GM21786 (cell line): ENCODE data around the gene FBXW5.

ENCODE experiments used
- ATAC-seq: cut with Tn5 transposase; IDR thresholded peaks from one replicate; pipeline ENCODE4 v1.9.1; 2021; ENCODE audit not compliant: unreplicated experiment

Gene FBXW5, protein sequence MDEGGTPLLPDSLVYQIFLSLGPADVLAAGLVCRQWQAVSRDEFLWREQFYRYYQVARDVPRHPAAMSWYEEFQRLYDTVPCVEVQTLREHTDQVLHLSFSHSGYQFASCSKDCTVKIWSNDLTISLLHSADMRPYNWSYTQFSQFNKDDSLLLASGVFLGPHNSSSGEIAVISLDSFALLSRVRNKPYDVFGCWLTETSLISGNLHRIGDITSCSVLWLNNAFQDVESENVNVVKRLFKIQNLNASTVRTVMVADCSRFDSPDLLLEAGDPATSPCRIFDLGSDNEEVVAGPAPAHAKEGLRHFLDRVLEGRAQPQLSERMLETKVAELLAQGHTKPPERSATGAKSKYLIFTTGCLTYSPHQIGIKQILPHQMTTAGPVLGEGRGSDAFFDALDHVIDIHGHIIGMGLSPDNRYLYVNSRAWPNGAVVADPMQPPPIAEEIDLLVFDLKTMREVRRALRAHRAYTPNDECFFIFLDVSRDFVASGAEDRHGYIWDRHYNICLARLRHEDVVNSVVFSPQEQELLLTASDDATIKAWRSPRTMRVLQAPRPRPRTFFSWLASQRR

GRCh38 chr9:136944519-136945332 is at the start of gene FBXW5, which contains the start of gene C8G:
TSS of gene FBXW5 (minus strand) at chr9:136944738. CDS start at chr9:136944083, 655 bp downstream.
TSS of gene C8G (plus strand) at chr9:136945243. CDS start at chr9:136945321, 78 bp downstream.
- ATAC-seq, result peak; percentile 81

- no peak for ATAC-seq
Observed at GRCh38 chr9:136992819-136993369, 48.4 kb upstream of the FBXW5 start.

DNA sequence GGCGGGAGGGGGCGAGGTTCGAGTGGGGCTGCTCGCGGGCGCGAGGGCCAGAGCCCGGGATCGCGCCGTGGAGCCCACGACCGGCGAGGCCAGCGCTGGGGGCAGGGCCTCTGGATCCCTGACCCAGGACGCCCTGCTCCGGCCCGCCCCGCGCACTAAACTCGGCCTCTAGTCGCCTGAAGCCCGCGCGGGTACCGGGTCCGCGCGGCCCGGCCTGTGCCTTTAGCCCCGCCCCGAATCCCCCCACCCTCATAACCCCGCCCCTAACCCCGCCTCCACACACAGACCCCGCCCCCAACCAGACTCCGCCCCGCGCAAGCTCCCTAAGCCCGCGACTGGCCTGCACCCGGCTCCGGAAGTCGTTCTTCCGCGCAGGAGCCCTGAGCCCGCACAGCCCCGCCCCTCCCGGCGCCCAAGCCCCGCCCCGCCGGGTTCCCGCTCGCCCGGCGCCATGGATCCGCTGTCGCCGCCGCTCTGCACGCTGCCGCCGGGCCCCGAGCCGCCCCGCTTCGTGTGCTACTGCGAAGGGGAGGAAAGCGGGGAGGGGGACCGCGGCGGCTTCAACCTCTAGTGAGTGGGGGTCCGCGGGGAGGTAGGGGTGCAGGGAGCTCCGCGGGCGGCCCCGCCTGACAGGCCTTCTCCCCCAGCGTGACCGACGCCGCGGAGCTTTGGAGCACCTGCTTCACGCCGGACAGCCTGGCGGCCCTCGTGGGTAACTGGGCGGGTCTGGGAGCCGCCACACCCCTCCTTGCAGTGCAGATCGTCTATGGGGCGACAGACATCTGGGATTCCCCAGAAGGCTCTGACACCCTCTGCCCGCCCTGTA is 47.7 kb upstream of the FBXW5 start, which contains the start of gene PAXX:
Gene PAXX, plus strand, starts transcription at position 430 of the 826 bp plus-strand sequence. Its CDS starts 22 bp downstream, at position 452.
- peak; percentile 67 for ATAC-seq

- no peak for ATAC-seq
Observed at GRCh38 chr9:136990242-136990911, 45.8 kb upstream of the FBXW5 start.

DNA sequence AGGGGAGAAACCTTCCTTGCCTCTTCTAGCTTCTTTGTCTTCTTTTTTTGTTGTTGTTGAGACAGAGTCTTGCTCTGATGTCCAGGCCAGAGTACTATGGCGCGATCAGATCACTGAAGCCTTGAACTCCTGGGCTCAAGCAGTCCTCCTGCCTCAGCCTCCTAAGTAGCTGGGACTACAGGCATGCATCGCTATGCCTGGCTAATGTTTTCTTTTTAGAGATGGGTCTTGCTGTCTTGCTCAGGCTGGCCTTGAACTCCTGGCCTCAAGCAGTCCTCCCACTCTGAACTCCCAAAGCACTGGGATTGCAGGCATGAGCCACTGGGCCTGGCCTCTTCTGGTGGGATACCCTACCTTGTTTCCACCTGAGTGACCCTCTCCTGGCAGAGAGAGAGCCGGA is 44.3 kb upstream of the FBXW5 start:
- ATAC-seq, result no peak

GRCh38 chr9:136985853-136986252 is 41.3 kb upstream of the FBXW5 start:
- no peak for ATAC-seq

- ATAC-seq, result no peak
Observed at GRCh38 chr9:136985027-136985602, 40.6 kb upstream of the FBXW5 start.

- ATAC-seq, result no peak
Observed at GRCh38 chr9:136984464-136985026, 40.0 kb upstream of the FBXW5 start.

GRCh38 chr9:136983656-136984314 is 39.2 kb upstream of the FBXW5 start:
- ATAC-seq, result no peak

GRCh38 chr9:136983167-136983566 is 38.6 kb upstream of the FBXW5 start:
- no peak for ATAC-seq

- no peak for ATAC-seq
Observed at GRCh38 chr9:136982232-136983051, 37.9 kb upstream of the FBXW5 start, which contains the start of gene LCNL1. TSS of gene LCNL1 (plus strand) at chr9:136982993. CDS start at chr9:136983587, 594 bp downstream.

DNA sequence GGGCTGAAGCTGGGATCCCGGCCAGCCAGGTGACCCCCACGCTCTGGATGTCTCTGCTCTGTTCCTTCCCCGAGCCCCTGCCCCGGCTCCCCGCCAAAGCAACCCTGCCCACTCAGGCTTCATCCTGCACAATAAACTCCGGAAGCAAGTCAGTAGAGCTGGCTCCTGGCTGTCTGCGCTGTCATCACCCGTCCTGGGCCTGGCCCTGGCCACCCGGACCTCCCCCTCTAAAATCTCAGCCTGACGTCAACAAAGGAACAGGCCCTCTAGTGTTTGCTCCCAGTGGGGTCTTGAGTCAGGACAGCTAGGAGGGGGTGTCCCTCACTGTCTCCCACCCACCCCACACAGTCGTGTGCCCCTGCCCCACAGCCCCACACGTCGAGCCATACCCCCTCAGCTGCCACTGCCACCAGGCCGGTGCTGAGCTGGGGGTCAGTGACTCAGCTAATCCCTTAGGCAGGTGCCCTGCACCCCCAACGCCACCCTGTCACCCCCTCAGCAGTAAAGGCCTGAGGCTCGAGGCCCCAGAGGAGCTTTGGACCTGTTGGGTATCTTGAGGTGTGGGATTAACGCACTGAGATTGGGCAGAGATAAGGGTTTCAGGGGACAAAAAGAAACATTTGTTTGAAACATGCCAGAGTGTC is 37.2 kb upstream of the FBXW5 start:
- ATAC-seq, result no peak

DNA sequence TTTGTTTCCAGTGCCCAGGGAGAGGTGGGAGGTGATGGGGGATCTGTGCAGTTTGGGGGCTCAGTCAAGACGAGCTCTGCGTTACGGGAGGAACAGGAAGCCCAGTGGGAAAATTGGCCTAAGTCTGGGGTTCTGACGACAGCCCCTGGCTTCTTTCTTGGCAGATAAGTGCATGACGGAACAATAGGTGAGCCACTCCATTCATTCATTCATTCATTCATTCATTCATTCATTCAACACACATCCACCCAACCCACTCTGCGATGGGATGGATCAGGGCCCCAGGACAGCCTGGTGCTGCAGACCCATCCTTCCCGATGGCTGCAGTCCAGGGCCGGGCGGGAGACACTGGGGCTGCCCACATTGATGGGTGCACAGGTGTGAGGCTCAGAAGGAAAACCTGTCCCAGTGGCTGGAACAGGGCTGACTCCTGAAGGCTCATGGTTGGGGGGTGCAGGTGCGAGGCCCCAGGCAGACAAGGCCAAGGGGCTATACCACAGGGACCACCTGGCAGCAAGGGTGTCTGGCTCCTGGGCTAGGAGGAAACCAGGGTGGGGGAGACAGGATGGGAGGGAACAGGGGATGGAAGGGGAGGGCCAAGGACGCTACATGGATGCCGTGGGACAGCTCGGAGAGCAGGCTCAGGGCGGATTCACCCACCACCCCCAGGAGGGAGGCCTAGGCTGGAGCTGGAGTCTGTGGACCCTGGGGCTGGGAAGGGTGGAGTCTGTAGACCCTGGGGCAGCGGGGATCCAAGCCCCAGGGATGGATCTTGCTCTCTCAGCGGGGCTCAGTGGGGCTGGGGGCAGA is 36.3 kb upstream of the FBXW5 start:
- no peak for ATAC-seq

DNA sequence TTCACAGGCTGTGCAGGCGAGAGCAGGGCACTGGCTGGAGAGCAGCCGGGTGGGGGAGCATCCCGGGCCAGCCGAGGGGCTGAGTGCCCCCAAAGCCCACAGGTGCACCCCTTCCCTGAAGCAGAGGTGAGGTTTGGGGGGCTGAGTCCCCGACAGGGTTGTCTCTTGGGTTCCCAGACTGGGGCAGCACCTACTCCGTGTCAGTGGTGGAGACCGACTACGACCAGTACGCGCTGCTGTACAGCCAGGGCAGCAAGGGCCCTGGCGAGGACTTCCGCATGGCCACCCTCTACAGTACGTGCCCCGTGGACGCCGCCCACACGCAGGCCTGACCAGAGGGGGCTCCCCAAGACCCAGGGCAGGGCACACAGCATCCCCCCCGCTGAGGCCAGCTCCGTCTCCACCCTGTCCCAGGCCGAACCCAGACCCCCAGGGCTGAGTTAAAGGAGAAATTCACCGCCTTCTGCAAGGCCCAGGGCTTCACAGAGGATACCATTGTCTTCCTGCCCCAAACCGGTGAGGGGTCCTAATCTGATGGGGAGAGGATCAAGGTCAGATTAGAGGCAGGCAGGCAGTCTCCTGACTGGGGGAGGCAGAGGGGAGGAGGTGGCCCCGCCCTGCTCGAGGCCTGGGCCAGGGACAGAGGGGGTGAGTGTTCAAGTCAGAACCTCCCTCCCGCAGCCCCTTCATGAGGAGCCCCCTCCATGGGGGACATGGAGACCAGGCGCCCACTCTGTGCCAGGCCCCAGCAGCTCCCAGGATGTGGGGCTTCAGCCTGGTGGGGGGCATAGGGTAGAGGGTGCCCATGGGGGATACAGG is 35.4 kb upstream of the FBXW5 start:
- no peak for ATAC-seq

DNA sequence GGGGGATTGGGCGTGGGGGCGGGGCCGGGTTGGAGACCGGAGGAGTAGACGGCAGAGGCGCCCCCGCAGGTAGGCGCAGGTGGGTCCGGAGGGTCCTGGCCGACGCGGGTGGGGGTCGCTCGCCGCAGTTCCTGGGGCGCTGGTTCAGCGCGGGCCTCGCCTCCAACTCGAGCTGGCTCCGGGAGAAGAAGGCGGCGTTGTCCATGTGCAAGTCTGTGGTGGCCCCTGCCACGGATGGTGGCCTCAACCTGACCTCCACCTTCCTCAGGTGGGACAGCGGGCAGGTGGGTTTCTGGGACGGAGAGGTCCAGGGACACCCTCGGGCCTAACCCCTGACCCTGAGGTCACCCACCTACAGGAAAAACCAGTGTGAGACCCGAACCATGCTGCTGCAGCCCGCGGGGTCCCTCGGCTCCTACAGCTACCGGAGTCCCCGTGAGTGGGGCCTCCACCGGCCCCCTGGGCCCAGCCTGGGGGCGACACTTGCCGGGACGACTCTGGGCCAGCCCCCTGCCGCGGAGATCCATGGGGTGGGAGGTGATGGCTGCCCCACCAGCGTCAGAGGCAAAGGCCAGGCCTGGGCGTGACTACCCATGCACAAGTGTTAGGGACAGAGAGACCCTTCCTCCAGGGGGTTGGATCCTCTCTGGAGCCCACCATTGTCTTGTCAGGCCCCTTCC is 34.5 kb upstream of the FBXW5 start:
- ATAC-seq, result no peak
